GM23248 (cell line): ENCODE data around the gene SKAP1. TPM values are rescaled to one million over a fixed set of nuclear protein-coding genes. Genes with fewer than 3 reads are reported as not detected.
"Not testable (repeated sequence)": the region's sequence is repeated elsewhere in the genome, so short reads cannot be mapped to it uniquely, and the experiment has no call there.

Source experiments
- DNase-seq: peaks from one replicate; pipeline ENCODE4 v3.0.0-alpha.2; 2015
- H2AFZ ChIP-seq: fragments of 200-600 bp; sonication (generic); 2 replicates; pipeline ENCODE4 v1.6.1; 2016; ENCODE audit warnings: antibody characterized with exemption
- H3F3A ChIP-seq: fragments of 200-600 bp; sonication (generic); 2 replicates; pipeline ENCODE4 v1.6.1; 2016; ENCODE audit warnings: mild to moderate bottlenecking, antibody characterized with exemption, mixed run types; ENCODE audit not compliant: insufficient read depth
- H3K27ac ChIP-seq: fragments of 200-600 bp; sonication (generic); 2 replicates; pipeline ENCODE4 v1.5.1; 2016; ENCODE audit warnings: mild to moderate bottlenecking
- H3K27me3 ChIP-seq: fragments of 200-600 bp; sonication (generic); replicated peaks from 2 replicates; pipeline ENCODE4 v1.6.1; 2016; ENCODE audit warnings: mild to moderate bottlenecking; ENCODE audit not compliant: insufficient read depth
- H3K36me3 ChIP-seq: fragments of 200-600 bp; sonication (generic); 2 replicates; pipeline ENCODE4 v1.6.1; 2016; ENCODE audit warnings: low read depth, mild to moderate bottlenecking
- H3K4me1 ChIP-seq: fragments of 200-600 bp; sonication (generic); 2 replicates; pipeline ENCODE4 v1.6.1; 2016; ENCODE audit warnings: mild to moderate bottlenecking; ENCODE audit not compliant: insufficient read depth
- H3K4me2 ChIP-seq: fragments of 200-600 bp; sonication (generic); one replicate; pipeline ENCODE4 v1.6.1; 2016; ENCODE audit warnings: mild to moderate bottlenecking; ENCODE audit not compliant: unreplicated experiment
- H3K4me3 ChIP-seq: fragments of 200-600 bp; sonication (generic); 2 replicates; pipeline ENCODE4 v1.5.1; 2016; ENCODE audit warnings: mild to moderate bottlenecking
- H3K79me2 ChIP-seq: fragments of 200-600 bp; sonication (generic); 2 replicates; pipeline ENCODE4 v1.6.1; 2016; ENCODE audit warnings: mild to moderate bottlenecking; ENCODE audit not compliant: insufficient read depth
- H3K9ac ChIP-seq: fragments of 200-600 bp; sonication (generic); 2 replicates; pipeline ENCODE4 v1.6.1; 2016; ENCODE audit warnings: mild to moderate bottlenecking
- H3K9me2 ChIP-seq: fragments of 200-600 bp; sonication (generic); 2 replicates; pipeline ENCODE4 v1.6.1; 2016; ENCODE audit warnings: mixed run types, mild to moderate bottlenecking, moderate library complexity; ENCODE audit not compliant: insufficient read depth
- H3K9me3 ChIP-seq: fragments of 200-600 bp; sonication (generic); one replicate; pipeline ENCODE4 v1.6.1; 2017; ENCODE audit warnings: low read depth
- H4K20me1 ChIP-seq: fragments of 200-600 bp; sonication (generic); 2 replicates; pipeline ENCODE4 v1.6.0; 2016; ENCODE audit not compliant: insufficient read depth
- EZH2 ChIP-seq: fragments of 200-600 bp; sonication (generic); IDR thresholded peaks from 2 replicates; pipeline ENCODE4 v1.6.1; 2018; ENCODE audit warnings: antibody characterized with exemption, mild to moderate bottlenecking; ENCODE audit not compliant: insufficient read depth, poor library complexity, severe bottlenecking
- EZH2phosphoT487 ChIP-seq: fragments of 200-600 bp; sonication (generic); IDR thresholded peaks from 2 replicates; pipeline ENCODE4 v1.6.1; 2018; ENCODE audit warnings: antibody characterized with exemption, moderate library complexity, mild to moderate bottlenecking, low read depth; ENCODE audit not compliant: insufficient read depth
- WGBS, 2 experiments: methylation state at CpG; one replicate each; pipeline ENCODE4 v1.1.6; 2015 to 2017; ENCODE audit warnings: low lambda C conversion rate in 2 of 2, low coverage in 1 of 2; ENCODE audit errors: missing lambda C conversion rate in 2 of 2; 5-methylcytosine and 5-hydroxymethylcytosine counted together
- in situ Hi-C: fragments of 300-500 bp; cut with MboI; formaldehyde crosslinking; loops from 2 replicates; pipeline ENCODE4 v1.15.0; 2020
- polyA plus RNA-seq: library from polyadenylated mRNA; unstranded; fragments of >200 nt; fragmentation: Nextera tagmentation; extraction: Ambion mirVana; gene quantifications from 2 replicates; pipeline ENCODE4 v1.2.1, GENCODE V29; 2016
- total RNA-seq: library from RNA; depleted of rRNA; stranded (reverse); fragments of >200 nt; shearing (Covaris generic); gene quantifications from 2 replicates; pipeline ENCODE4 v1.2.3, GENCODE V29; 2014

Gene SKAP1
- total and polyA plus RNA-seq, 2 experiments from 2014 or later = not detected

DNA sequence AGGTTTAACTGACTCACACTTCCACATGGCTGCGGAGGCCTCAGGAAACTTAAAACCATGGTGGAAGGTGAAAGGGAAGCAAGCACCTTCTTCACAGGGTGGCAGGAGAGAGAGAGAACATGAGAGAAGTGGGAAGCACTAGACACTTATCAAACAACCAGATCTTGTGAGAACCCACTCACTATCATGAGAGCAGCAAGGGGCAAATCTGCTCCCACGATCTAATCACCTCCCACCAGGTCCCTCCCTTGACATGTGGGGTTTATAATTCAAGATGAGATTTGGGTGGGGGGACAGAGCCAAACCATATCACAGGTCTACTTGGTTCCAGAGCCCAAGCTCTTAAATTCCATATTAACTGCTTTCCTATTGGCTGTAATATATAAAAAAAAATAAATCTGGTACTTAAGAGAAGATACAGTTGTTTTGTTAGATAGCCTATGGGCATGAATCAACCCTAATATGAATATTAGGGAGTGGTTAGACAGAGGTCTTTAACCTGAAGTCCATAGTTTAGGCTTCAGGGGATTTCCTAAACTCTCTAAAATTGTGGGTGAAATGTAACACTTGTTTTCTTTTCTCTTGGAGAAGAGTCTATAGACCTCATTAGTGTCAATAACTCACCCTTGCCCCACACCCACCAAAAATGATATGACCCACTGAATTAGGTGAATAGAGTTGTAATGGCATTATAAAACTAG lies 56.7 kb downstream of the SKAP1 start:
- H3K27me3 ChIP-seq = peaks cover 41% of the 10 kb centered on the region
- H3K9me3 ChIP-seq = no peaks in the 10 kb centered on the region
- H4K20me1 ChIP-seq = no peaks in the 10 kb centered on the region
- no peak overlapping the region for H3K9ac ChIP-seq
- H3K36me3 ChIP-seq = no peaks in the 10 kb centered on the region
- no peak overlapping the region for H3K4me3 ChIP-seq
- no peak overlapping the region for H3K27ac ChIP-seq
- no peaks in the 10 kb centered on the region for H3K4me1 ChIP-seq
- no peaks in the 10 kb centered on the region for H3K79me2 ChIP-seq
- TF ChIP-seq EZH2 (no peak), EZH2phosphoT487 (no peak)
- DNase-seq = no peak
- no peak overlapping the region for H2AFZ ChIP-seq
- no peaks in the 10 kb centered on the region for H3K9me2 ChIP-seq
- WGBS, 2 experiments = 47 to 50% methylated on average over 2 of the region's 2 CpGs
- in situ Hi-C loops = no loop called here
- no peak overlapping the region for H3K4me2 ChIP-seq
- peaks cover 12% of the 10 kb centered on the region; the same call in 1 of the 2 replicates for H3F3A ChIP-seq

DNA sequence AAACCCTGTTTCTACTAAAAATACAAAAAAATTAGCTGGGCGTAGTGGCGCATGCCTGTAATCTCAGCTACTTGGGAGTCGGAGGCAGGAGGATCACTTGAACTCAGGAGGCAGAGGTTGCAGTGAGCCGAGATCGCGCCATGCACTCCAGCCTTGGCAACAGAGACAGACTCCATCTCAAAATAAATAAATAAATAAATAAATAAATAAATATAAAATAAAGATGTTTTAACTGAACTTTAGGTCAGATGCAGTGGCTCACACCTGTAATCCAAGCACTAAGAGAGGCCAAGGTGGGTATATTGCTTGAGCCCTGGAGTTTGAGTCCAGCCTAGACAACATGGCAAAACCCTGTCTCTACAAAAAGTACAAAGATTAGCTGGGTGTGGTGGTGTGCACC lies 61.0 kb downstream of the SKAP1 start:
- H2AFZ ChIP-seq, H4K20me1 ChIP-seq, H3K36me3 ChIP-seq, H3F3A ChIP-seq, H3K9me3 ChIP-seq, H3K4me2 ChIP-seq, H3K9ac ChIP-seq, in situ Hi-C loops, DNase-seq, H3K9me2 ChIP-seq, H3K79me2 ChIP-seq, H3K4me3 ChIP-seq, H3K4me1 ChIP-seq, H3K27ac ChIP-seq: not testable (repeated sequence)
- WGBS, 2 experiments = 85 to 90% methylated on average over 6 of the region's 6 CpGs
- peaks cover 48% of the 10 kb centered on the region for H3K27me3 ChIP-seq

DNA sequence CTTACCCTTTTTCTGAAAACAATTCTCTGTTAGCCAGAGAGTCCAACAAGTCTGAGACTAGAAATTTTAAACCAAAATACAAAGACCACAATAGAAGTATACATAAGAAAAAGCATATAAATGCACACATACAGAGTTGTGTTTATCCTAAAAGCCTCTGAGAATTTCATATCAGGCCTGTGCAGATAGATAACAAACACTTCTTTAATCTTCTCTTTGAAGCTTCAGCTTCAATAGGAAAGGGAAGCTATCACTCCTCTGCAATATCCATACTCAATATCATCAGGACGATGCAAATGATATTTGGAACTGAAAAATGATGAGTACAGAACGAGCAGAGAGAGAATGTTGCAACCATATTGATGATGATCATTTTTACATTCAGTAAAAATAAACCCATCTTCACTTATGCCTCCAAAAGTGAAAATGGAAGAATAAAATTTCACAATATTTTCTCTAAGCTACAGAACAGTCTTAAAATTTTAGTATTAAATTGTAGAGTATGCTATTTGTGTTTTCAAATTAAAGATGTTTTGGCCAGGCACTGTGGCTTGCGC lies 61.6 kb downstream of the SKAP1 start:
- in situ Hi-C loops = no loop called here
- peaks cover 44% of the 10 kb centered on the region for H3K27me3 ChIP-seq

DNA sequence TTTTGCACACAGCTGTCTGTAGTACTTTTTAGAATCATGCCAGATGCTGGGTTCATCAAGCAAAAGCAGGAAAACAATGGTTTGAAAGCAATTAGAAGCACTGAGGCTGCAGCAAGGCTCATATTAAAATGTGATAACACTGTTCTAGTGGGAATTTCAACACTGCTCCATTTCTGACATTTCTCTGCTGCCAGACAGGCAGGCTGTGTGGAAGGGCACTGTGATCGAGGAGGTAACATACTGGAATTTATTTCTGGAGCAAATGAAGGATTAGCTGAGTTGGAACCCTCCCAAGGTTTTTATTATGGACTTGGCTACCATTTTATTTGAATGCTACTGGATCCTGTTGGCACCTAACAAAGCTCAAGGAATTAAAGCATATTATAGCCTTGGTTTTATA lies 66.9 kb downstream of the SKAP1 start:
- Histone ChIP-seq H3K4me1 (no peaks in the 10 kb centered on the region), H3K36me3 (no peaks in the 10 kb centered on the region), H3K9me3 (no peaks in the 10 kb centered on the region), H3K27ac (no peak overlapping the region), H3K27me3 (peaks cover 37% of the 10 kb centered on the region), H3K9ac (no peak overlapping the region), H3K79me2 (no peaks in the 10 kb centered on the region), H3K4me3 (no peak overlapping the region), H3K9me2 (no peaks in the 10 kb centered on the region), H2AFZ (no peak overlapping the region), H3F3A (no peaks in the 10 kb centered on the region), H3K4me2 (no peak overlapping the region), H4K20me1 (no peaks in the 10 kb centered on the region)
- no peak for DNase-seq
- 22 to 30% methylated on average over 1 of the region's 1 CpG for WGBS, 2 experiments
- in situ Hi-C loops = no loop called here
- TF ChIP-seq EZH2phosphoT487 = no peak
- TF ChIP-seq EZH2 = no peak

More for the DNA sequence above, 61.6 kb downstream of the SKAP1 start:
- Histone ChIP-seq H3K4me2 (no peak overlapping the region), H3K79me2 (no peaks in the 10 kb centered on the region), H3K9ac (no peak overlapping the region), H2AFZ (no peak overlapping the region), H3K4me3 (no peak overlapping the region), H3K27ac (no peak overlapping the region), H3K36me3 (no peaks in the 10 kb centered on the region), H3K9me2 (no peaks in the 10 kb centered on the region), H3K9me3 (no peaks in the 10 kb centered on the region), H4K20me1 (no peaks in the 10 kb centered on the region), H3K4me1 (no peaks in the 10 kb centered on the region), H3F3A (no peaks in the 10 kb centered on the region)
- TF ChIP-seq EZH2phosphoT487 (no peak), EZH2 (no peak)
- no peak for DNase-seq
- WGBS, 2 experiments = 30 to 40% methylated on average over 3 of the region's 3 CpGs

DNA sequence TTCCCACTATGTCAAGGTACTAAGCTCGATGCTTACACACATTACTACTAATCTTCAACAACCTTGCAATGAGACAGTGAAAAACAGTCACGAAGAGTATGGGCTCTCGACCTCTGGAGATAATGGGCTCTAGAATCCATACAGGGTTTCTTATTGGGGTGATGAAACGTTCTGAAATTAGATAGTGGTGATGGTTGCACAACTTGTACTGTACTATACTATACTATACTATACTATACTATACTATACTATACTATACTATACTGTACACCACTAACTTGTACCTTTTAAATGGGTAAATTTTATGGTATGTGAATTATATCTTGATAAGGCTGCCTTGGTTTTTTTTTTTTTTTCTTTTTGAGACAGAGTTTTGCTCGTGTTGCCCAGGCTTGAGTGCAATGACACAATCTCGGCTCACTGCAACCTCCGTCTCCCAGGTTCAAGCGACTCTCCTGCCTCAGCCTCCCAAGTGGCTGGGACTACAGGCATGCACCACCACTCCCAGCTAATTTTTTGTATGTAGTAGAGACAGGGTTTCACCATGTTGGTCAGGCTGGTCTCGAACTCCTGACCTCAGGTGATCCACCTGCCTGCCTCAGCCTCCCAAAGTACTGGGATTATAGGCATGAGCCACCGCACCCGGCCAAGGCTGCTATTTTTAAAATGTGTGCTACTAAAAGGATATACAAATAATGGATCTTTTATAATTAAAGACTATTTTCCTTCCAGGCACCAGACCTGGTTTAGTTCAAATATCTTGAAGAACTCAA lies 69.0 kb downstream of the SKAP1 start:
- H3K4me2 ChIP-seq, H3K9ac ChIP-seq, DNase-seq, H3K79me2 ChIP-seq, H3K36me3 ChIP-seq, H2AFZ ChIP-seq, H3K4me1 ChIP-seq, in situ Hi-C loops, H3K9me3 ChIP-seq, H3K4me3 ChIP-seq, H4K20me1 ChIP-seq, H3F3A ChIP-seq, H3K27ac ChIP-seq, H3K9me2 ChIP-seq: not testable (repeated sequence)
- peaks cover 22% of the 10 kb centered on the region; the same call in 1 of the 2 replicates for H3K27me3 ChIP-seq
- 61 to 62% methylated on average over 11 of the region's 11 CpGs for WGBS, 2 experiments
